DMS79 treated with DMSO at 0.1 percent for 48 hours (cell line): ENCODE results near the gene VAMP2.

Source experiments
- DNase-seq: peaks from one replicate; lab custom pipeline; 2025; lab: John Stamatoyannopoulos, UW

The VAMP2 gene

DNA sequence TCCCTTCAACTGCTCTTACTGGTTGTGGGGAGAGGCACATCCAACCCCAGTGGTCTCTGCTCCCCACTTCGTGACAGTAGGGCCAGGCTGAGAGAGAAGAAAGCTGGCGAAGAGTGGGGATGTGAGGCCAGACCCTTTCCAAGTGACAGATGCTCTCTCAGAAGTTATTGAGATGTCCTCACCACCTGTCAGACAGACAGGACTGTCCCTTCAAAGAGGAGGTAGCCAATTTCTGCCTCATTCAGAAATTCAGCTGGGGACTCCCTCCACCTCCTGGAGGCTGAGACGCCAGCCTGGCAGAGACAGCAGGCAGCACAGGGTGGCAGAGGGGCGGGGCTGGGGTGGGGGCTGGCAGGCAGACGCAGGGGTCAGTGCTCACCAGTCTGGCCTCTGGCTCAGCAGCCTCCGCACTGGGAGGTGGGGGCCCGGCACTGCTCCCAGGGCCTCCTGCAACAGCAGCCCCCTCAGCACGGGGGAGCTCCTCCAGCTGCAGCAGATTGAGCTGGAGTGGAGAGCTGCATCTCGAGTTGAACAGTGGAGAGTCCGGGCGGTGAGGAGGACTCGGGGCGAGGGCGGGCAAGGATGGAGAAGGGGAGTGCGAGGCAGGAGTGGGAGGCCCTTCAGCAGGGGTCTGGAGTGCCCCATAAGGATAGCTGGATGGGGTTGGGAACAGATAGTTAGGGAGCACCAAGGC lies 19.7 kb downstream of the VAMP2 start:
- DNase-seq, result no peak

DNA sequence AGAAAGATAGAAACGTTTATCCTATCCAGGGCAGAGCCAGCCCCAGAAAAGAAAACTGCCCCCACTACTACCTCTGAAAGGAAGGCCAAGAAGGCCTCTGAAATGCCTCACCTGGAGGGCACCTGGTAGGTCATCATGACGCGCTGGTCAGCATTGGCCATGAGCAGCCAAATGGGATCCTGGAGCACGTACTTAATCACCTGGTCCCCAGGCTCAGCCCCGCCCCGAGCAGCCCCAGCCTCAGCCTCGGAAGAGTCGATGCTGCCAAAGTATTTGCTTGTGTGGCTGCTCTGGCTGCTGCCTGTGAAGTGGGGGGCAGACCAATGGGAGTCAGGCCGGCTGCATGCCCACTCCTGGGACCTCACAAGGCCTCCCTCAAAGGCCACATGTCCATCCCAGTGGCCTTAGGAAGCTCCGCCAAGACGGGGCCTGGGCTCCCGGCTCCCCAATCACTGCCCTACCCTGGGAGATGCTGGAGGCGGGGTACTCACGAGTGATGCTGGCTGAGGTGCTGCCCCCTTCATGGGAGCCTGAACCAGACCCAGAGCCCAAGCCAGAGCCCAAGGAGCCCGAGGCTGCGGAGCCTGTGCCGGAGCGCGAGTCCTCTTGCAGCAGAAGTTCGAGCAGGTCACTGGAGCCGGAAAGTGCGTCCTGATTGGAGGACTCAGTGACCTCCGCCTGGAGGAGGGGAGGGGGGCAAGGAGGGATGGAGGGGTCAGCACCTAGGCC lies 20.4 kb downstream of the VAMP2 start:
- DNase-seq, result no peak

DNA sequence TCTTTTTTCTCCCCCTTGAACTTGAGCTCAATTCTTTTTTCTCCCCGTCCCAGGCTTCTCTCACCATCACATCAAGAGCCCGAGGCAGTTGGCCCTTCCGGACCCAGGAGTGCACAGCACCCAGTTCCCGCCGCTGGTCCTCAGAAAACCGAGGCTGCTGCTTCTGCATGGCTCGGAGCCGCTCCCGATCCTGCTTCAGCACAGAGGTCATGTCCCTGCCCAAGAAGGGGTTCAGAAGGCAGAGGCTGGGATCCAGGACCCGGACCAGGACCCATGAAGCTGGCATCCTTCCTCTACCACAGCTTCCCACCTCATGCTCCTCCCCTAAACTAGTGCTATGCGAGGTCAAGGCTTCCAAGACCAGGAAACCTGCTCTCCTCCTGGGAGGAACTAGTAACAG lies 21.0 kb downstream of the VAMP2 start:
- no peak for DNase-seq

GRCh38 chr17:8141045-8141444 lies 21.7 kb downstream of the VAMP2 start:
- DNase-seq, result no peak

GRCh38 chr17:8140065-8141029 lies 22.4 kb downstream of the VAMP2 start:
- no peak for DNase-seq

DNA sequence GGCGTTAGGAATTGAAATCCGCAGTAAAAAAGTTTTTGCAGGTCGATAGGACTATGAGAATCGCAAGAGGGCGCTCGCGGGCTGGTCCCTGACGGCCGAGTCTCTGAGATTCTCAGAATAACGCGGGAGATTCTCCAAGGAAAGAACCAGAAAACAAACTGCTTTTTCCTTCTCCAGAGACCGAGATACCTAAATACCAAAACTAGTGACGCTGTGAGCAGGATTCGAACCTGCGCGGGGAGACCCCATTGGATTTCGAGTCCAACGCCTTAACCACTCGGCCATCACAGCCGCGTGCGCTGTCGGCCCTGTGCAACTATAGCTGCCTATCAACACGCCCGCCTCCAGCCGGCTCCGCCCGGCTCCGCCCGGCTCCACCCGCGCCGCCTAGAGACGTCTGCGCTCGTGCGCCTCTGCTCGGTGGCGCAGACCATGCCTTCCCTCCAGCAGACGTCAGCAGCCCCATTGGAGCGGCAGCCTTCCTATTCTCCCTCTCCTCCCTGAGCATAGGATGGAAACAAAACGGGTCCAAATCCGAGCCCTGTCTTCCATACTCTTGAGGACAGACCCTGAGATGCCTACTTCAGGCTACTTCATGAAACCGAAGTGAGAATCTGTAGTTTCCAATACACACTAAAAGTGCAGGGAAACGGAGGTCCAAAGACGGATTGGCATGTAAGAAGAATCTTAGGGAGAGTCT lies 23.9 kb downstream of the VAMP2 start:
- DNase-seq, result peak; percentile 96

- no peak for DNase-seq
Observed at GRCh38 chr17:8138374-8138671, 24.4 kb downstream of the VAMP2 start.

DNA sequence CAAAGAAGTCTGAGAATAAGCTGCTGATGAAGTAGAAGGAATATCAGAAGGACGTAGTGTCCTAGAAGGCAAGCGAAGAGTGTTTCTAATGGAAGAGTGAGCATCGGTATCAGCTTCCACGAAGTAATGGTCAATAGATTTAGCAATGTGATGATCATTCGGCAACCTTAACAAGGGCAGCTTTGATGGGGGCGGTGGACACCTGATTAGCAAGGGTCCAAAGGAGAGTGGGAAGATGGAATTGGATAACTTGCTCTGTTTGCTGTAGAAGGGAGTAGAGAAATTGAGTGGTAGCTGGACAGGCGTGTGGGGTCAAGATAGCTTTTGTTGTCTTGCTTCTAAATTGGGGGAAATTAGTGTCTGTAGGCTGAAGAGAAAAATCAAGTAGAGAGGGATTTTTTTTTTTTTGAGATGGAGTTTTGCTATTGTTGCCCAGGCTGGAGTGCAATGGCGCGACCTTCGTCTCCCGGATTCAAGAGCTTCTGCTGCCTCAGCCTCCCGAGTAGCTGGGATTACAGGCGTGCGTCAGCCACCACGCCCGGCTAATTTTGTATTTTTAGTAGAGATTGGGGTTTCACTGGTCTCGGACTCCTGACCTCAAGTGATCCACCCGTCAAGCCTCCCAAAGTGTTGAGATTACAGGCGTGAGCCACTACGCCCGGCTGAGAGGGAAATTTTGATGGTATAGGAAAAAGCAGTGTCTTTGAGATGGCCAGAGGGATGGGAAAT lies 24.9 kb downstream of the VAMP2 start:
- DNase-seq, result peak; percentile 19

- DNase-seq, result no peak
Observed at GRCh38 chr17:8133941-8134340, 28.8 kb downstream of the VAMP2 start.

DNA sequence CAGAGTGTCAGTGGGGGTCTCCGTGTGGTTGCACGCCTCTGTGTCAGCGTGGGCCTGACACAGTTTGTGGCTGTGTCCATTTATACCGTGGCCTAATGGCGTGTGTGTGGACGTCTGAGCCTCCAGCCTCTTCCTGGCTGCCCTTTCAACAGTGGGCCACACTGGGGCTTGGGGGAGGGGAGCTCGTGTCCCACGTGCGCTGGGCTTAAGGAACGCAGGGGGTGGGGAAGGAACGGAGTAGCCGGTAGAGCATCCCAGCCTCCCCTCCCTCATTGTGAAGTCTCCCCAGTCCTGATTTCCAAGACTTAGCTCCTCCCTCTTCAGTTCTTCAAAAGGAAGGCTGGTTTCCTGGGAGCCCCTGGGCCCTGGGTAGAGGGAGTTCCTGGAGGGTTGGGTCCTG lies 29.3 kb downstream of the VAMP2 start:
- DNase-seq, result no peak

GRCh38 chr17:8131844-8132441 lies 30.8 kb downstream of the VAMP2 start:
- no peak for DNase-seq

- no peak for DNase-seq
Observed at GRCh38 chr17:8128125-8128784, 34.5 kb downstream of the VAMP2 start.

GRCh38 chr17:8126491-8127066 lies 36.2 kb downstream of the VAMP2 start:
- DNase-seq, result peak; percentile 65

DNA sequence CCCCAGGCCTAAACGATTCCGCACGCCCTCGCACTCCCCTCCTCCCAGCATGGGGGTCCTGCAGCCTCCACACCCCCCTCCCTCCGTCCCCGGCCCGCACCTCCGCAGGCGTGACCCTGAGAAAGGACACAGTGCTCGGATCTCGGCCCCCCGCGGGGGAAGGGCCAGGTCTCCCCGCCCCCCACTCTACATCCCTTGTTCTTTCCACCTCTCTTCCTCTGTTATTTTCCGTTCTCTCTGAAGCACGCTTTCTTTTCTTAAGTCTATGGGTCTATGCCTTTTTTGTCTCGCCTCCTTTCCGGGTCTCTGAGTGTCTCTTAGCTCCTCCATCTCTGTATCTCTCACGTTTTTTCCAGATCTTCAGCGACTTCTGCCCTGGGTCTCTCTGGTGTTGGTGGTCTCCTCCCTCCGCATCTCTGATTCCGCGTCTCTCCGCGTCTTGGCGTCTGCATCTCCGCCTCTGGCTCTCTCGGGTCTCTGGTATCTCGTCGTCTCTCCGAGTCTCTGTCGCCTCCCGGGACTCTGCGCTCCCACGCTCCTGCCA lies 36.7 kb downstream of the VAMP2 start:
- peak; percentile 54 for DNase-seq

DNA sequence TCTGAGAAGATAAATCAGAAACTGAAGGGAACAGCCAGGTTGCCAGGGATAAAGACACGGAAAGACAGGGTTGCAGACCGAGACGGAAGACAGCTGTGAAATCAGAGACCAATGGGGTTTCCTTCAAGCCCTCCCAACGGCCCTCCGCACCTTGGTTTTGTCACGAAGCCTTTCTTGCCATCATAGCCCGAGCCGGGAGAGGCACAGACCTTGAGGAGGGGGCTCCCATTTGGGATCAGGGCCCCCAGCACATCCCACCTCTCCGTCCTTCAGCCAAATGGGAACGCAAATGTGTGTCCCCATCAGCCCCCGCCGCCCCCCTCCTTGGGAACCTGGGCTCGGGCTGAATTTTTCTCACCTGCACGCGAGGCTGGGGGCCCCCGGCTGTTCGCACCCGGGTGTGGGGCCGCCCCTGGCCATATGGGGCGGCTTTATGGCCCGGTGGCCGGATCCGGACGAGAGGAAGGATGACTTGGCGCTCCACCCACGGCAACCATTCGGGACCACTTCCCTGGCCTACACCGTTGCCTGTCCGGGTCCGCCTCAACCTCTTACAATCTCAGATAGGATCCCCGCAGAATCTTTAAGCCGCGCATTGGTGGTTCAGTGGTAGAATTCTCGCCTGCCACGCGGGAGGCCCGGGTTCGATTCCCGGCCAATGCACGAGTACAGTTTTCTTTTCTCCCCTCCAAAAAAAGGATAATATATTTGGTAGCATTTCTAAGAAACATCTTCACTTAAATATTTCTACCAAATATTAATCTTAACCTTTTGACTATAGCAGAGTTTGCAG lies 37.4 kb downstream of the VAMP2 start:
- peak; percentile 54 for DNase-seq

DNA sequence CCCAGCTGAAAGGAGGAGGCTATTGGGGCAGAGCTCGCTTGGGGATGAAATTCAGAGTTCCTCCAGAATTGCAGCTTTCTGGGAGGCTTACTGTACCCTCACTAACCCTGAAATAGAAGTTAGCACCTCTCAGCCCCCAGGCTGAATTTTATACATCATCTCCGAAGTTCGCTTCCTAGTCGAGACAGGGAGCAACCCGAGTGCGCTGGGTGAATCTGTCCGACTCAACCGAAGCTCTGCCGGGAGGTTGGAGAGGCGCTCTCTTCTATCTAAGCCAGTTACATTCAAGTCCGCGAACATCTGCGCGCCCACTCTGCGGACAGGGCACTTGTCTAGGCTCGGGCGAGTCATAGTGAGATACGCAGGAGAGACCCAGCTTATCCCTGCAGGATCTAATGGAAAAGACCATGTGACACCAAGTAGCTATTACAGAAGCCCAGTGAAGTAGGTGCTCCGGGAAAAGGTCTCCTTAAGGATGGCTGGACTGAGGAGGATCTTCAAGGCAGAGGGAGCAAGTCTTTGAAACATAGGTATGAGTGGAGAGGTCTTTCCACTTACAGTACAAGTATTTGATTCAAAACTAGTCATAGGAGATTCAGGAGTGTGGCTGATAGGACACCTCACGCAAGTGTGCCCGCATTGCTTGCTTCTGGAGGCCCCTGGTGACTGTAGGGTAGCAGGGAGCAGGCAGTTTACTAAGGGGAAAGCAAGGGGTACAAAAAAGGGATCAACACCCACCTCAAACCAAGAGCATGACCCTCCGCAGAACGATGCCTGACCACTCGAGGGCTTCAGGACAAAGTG lies 38.2 kb downstream of the VAMP2 start:
- DNase-seq, result peak; percentile 21

DNA sequence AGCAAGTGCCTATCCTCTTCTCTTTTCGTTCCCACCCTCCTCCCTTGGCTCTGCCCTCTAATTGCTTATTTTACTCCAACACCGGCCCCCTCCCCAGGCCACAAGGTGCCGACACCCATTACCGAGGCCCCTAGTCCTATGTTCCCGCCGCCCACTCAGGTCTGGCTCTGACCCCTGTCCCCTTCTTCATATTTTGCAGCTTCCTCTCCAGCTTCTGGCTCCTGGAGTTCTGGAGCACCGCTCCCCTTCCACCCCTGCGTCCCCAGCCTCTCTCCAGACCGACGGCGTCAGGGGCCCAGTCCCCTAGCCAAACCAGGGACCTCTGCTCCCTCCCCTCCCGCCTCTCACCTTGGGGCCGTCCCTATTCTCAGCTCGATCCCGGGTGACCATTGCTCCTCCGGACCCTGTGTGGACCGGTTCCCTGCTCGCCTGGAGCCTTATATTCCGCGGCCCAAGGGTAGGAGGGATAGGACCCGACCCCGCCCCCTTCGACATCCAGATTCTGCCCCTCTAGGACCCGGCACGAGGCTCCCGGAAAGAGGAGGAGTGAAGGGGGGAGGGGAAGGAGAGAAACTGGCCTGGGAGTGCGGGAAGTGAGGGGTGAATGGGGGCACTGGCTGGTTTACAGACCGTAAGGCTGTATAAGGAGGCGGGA lies 38.9 kb downstream of the VAMP2 start, which contains the start of gene HES7:
Gene HES7, minus strand, starts transcription at position 412 of the 655 bp plus-strand sequence. Its CDS starts 22 bp downstream, at position 390.
- peak; percentile 7 for DNase-seq
